ENCODE measurements around the gene CA4.

Gene CA4

GRCh38 chr17:60134396-60135150 is 15.2 kb upstream of the CA4 start:
- peak; percentile 18 for DNase-seq

DNA sequence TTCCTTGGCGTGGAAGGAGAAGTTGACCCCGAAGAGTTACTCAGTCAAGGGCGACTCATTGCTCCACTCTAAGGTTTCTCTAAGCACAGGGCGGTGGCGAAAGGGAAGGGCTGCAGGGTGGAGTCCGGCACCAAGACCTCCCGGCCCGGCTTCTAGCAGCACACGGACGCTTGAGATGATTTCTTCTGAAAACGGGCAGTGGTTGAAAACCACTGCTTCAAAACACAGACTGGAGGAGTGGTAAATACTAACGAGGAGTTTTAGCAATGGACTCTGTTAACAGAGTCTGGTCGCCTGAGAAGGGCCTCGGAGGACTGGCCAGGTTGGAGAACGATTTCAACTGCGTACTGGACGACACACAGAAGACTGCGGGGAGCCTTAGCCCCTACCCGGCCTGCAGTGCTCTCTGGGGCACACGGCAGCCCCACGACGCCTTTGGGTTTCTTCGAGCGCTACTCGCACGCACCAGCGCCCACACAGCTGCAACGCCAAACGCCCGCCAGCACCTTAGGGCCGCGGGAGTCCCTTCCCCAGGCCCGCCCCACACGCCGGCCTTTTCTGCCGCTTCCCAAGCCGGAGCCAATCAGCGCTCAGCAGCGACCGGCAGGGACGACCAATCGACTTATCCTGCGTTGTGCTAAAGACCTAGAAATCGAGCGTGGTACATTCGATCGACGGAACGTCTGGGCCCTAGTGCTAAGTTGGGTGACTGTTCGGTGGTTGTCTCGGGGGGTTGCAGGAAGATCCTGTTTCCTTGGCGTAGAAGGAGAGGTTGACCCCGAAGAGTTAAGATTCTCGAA is 14.4 kb upstream of the CA4 start:
- peak; percentile 86 for DNase-seq

DNA sequence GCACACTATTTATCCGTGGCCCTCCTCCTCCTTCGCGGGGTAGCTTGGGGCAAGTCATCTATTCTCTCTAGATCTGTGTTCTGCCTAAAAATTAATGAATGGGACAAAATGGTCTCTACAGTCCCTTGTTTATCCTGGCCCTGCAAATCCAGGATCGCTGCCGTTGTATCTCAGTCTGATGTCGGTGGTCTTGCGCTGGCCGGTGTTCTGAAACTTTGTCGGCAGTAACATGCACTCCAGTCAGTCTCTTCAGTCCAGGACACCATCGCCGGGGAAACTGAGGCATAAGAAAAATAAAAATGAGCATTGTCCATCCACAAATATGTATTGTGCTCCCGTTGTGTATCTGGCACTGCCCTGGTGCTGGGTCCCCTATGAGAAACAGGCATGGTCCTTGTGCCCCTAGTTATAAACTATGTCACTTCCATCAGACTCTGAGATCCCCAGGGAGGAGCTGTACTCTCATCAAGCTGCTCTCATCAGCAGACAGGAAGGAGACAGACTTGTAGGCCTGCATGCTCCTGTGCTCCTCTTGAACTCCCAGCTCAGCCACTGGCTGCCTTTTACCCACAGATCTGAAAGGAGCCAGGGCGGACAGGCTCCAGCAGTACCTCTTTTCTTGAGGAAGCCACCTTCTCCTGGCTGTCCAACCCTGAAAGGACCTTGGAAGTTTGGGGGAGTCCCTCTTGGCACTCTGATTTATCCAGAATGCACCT is 13.7 kb upstream of the CA4 start:
- no peak for DNase-seq

DNA sequence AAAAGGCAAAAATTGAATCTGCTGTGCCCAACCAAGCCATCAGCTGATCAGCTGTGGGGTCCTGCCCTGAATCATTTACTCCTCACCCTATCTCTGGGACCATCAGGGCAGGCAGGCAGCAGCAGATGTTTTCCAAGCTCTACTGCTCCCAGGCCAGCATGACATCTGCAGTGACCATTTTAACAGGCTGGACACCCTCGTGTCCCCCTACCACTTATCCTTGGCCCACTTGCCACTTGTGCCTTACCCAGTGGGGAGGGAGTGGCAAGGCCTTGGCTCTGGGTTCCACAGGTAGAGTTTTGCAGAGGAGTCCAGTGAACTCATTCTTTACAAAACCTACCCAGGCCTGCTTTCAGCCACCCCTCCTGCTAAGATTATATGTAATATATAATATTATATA is 12.0 kb upstream of the CA4 start:
- no peak for DNase-seq

DNA sequence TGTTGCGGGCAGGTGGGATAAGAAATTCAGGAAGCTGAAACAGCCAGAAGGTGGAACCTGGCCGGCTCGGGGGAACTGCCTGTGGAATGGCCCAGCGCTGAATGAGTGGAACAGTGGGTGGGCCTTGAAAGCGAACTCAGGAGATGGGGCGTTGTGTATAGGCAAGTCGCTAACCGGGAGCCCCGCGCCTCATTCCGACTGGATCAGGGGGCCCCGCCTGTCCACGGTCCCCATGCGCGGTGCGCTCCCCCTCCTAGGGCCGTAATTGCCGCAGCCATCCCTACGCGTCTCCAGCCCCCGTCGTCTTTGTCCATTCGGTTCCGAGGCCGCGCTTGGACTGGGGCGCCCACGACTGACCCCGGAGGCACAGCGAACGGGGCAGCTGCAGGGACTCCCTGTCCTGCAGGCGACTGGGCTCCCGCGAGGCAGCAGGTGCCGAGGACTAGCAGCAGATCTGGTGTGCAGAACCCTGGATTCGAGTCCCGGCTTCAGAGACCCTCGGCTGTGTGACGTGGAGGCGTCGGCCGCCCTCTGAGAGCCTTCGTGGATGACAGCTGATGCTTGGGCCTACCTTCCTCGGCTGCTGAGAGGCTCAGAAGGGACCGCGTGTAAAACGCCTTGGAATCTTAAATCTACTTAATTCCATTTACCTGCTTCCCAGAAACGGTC is 10.9 kb upstream of the CA4 start:
- no peak for DNase-seq

DNA sequence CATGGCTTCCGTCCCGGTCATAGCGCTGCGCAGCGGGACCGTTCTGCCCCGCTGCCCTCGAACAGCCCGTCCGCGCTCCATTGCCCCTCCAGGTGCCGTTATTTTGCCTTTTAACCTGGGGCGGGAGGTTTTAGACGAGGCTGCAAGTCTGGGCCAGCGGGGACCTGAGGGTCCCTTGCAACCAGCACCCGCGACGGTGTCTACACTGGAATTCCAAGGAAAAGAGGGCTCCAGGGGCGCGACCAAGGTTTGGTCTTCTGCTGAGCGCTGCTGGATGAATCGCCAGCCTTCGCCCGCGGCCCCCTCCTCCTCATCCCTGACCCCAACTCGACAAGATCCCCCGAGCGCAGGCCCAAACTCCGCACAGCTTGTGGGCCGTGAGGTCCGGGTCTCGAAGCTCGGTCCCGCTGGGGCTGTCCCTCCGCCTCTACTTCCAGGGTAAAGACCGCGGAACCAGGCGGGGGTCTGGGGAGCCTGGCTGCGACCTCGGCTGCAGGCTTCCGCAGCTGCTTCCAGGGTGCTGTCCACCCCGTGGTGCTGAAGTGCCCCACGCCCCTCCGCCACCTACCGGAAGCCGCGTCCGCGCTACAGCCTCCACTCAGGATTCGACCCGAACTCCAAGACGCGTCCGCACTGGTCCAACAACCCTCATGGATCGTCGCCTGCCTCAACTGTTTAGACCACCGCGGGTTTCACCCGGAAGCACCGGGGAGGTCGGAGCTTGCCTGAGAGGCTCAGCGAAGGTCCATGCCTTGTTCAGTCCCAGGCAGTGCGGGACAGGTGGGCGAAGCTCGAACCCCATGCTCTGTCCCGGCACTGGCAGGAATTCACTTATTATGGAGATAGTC is 10.1 kb upstream of the CA4 start:
- peak; percentile 19 for DNase-seq

- no peak for DNase-seq
These were observed 8.4 kb upstream of the CA4 start for GRCh38 chr17:60141111-60142018.

- peak; percentile 79 for DNase-seq
These were observed 6.8 kb upstream of the CA4 start for GRCh38 chr17:60142872-60143499.

DNA sequence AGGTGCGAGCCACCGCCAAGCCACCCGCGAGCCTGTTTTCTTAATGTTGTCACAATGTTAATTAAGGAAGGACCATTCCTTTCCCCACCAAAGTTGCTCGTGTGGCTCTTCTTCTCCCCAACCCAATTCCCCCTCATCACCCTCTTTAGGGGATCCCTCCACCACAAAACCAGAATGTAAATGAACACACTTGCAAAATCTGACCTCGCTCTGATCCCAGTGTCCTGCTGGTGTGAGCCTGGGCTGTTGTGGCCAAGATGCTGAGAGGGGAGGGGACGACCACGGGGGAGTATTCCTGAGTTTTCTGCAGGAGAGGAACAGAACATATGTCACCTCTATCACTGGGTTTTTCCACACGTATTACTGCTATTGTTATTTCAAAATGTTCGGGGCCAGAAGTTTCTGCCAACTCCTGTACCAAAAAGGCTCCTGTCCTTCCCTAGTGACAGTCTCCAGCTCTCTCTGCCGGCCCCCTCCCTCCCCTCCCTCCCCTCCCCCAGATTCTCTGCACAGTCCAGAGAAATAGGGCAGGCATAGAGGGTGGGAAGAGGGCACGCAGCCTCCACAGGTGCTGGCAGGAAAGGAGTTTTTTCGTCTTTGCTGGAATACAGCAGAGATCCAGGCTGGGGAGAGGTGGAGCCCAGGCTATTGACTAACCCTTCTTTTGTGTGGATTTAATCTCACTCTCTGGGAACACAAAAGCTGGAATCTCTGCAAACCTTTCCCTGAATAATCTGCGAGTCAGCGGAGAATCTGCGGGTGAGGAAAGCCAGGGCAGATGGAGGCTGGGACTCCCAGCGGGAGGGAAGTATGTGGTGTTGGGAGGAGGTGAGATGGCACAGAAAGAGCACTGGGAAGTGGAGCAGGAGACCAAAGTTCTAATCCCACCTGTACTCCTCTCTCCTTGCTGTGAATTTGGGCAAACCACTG is 4.5 kb upstream of the CA4 start:
- DNase-seq = no peak

DNA sequence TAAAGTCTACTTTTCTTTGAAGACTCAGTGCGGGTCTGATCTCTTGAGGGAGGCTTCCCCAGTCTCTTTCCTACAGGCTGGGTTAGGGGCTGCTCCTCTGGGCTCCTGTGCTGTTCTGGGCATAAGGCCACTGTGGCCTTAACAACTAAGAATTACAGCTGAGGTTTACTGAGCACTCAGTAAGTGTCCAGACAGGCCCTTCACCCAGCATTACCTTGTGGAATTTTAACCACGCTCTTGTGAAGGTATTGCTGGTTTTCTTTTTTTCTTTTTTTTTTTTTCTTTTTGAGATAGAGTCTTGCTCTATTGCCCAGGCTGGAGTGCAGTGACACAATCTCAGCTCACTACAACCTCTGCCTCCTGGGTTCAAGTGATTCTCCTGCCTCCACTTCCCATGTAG is 3.6 kb upstream of the CA4 start:
- DNase-seq = no peak

- DNase-seq = no peak
These were observed 2.1 kb upstream of the CA4 start for GRCh38 chr17:60147553-60148223.

DNA sequence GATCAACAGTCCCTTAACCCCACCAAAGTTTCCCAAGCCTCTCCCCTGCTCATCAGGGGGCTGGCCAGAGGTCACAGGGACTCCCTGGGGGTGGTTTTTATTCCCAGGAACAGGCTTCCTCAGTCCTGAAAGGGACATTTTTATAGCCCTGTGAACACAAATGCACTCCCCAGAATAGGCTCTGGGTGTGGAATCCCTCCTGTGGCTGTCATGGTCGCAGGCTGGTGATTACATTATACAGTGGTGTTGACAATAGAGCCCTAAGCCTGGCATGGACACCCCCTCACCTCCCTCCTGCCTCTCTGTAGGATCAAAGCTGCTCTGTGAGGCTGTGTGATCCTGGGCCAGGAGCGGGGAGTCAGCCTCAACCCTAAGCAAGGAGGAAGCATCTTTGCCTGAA is 1.4 kb upstream of the CA4 start:
- DNase-seq = no peak

GRCh38 chr17:60151355-60151754 is 1.6 kb downstream of the CA4 start:
- no peak for DNase-seq

GRCh38 chr17:60153606-60154390 is 4.0 kb downstream of the CA4 start:
- no peak for DNase-seq

- no peak for DNase-seq
These were observed 5.0 kb downstream of the CA4 start for GRCh38 chr17:60154616-60155426.

DNA sequence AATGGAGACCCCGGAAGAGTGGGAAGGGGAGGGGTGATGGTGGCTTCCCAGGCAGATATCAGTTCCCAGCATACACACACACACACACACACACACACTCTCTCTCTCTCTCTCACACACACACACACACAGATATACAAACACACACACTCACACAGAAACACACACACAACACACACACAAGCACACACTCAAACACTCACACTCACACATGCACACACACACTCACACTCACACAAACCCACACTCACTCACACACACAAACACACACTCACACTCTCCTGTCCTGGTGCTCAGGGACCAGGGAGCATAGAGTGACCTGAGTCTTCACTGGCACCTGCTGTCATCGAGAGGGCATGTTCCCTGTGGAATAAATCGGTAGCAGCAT is 5.6 kb downstream of the CA4 start:
- DNase-seq = no peak

DNA sequence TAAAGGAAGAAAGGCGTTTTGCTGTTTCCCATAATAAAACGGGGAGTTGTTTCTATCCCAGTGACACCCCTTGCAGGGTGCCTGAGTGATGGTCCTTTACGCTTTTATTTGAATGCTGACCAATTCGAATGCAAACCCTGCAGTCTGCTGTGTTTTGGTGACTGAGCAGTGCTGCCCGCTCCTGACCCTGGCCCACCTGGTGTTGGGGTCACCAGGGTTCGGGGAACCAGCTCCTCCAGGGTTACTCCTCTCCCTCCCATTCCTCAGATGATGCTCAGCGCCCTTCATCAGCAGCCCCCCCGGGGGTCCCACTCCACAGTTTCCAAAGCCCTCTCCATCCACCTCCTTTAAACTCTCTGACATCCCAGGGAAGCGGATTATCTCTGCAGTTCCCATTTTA is 6.0 kb downstream of the CA4 start:
- no peak for DNase-seq
